Stimulated activated CD4-positive, alpha-beta T cell treated with anti-CD3 and anti-CD28 coated beads, Interleukin-2, amount 100 ng/mL, for 4 hours (primary cell): Measurements from ENCODE around the gene IDE.
"Not testable (repeated sequence)": the region's sequence is repeated elsewhere in the genome, so short reads cannot be mapped to it uniquely, and the experiment has no call there.

ENCODE experiments used
- DNase-seq: peaks from one replicate; pipeline ENCODE4 v3.0.0-alpha.2; 2020; ENCODE audit warnings: low read depth

The IDE gene

GRCh38 chr10:92490387-92490786, 83.5 kb downstream of the IDE start:
- DNase-seq = no peak

GRCh38 chr10:92486637-92487036, 87.3 kb downstream of the IDE start:
- no peak for DNase-seq

- DNase-seq = no peak
These were observed 90.4 kb downstream of the IDE start for GRCh38 chr10:92483539-92483938.

GRCh38 chr10:92480413-92480812, 93.5 kb downstream of the IDE start:
- DNase-seq = no peak

- no peak for DNase-seq
These were observed 94.3 kb downstream of the IDE start for GRCh38 chr10:92479547-92479946.

- DNase-seq = no peak
These were observed 95.4 kb downstream of the IDE start for GRCh38 chr10:92478536-92478935.

GRCh38 chr10:92475357-92475868, 98.5 kb downstream of the IDE start:
- DNase-seq = no peak

- DNase-seq = no peak
These were observed 103.9 kb downstream of the IDE start for GRCh38 chr10:92470026-92470425.

GRCh38 chr10:92464364-92464763, 109.5 kb downstream of the IDE start:
- DNase-seq = no peak

GRCh38 chr10:92463582-92463981, 110.3 kb downstream of the IDE start:
- DNase-seq = no peak

- DNase-seq = not testable (repeated sequence)
These were observed 118.9 kb downstream of the IDE start for GRCh38 chr10:92454955-92455354.

- no peak for DNase-seq
These were observed 121.6 kb downstream of the IDE start for GRCh38 chr10:92452313-92452712.

- no peak for DNase-seq
These were observed 122.5 kb downstream of the IDE start for GRCh38 chr10:92451431-92451830.

GRCh38 chr10:92450896-92451295, 123.0 kb downstream of the IDE start:
- DNase-seq = no peak

- no peak for DNase-seq
These were observed 133.3 kb downstream of the IDE start for GRCh38 chr10:92440578-92440977.

- DNase-seq = no peak
These were observed 135.7 kb downstream of the IDE start for GRCh38 chr10:92438220-92438619.

- DNase-seq = no peak
These were observed 137.3 kb downstream of the IDE start for GRCh38 chr10:92436611-92437010.

- not testable (repeated sequence) for DNase-seq
These were observed 137.8 kb downstream of the IDE start for GRCh38 chr10:92436065-92436464.

- no peak for DNase-seq
These were observed 139.5 kb downstream of the IDE start for GRCh38 chr10:92434385-92434784.

- no peak for DNase-seq
These were observed 141.3 kb downstream of the IDE start for GRCh38 chr10:92432596-92432995.

GRCh38 chr10:92430103-92430502, 143.8 kb downstream of the IDE start:
- DNase-seq = no peak

- DNase-seq = no peak
These were observed 152.3 kb downstream of the IDE start for GRCh38 chr10:92421550-92421949.

- DNase-seq = no peak
These were observed 153.2 kb downstream of the IDE start for GRCh38 chr10:92420546-92421275.
